ENCODE data around the gene ATP6V0D1.

The ATP6V0D1 gene

DNA sequence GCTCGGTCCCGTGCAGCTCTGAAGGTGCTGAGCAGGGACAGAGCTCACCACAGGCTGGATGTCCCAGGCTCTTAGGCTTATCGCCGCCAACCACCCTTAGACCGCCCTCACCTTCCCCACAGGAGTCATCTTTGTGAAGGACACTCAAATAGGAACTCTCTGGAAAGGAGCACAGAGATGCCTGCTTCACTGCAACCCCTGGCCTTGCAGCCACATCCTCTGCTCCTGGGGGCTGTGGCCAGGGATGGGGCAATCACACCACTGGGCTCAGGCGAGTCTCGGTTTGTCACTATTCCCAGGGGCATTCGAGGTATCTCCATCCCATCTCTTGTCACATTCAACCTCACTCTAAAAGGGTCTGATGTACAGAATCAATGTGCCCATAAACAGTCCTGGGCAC is 75.6 kb downstream of the ATP6V0D1 start:
- Histone ChIP-seq H3K27ac (ENCODE audit: extremely low read depth, low read depth, low read length) (no peak overlapping the region), H3K9me3 (ENCODE audit: control insufficient read depth, insufficient read depth, low read depth, low read length) (no peaks in the 10 kb centered on the region), H3K4me3 (ENCODE audit: low read depth, low read length) (no peak overlapping the region), H3K4me1 (ENCODE audit: control insufficient read depth, insufficient read depth, low read length) (no peaks in the 10 kb centered on the region), H3K36me3 (ENCODE audit: control insufficient read depth in 2 of 2, insufficient read depth in 1 of 2, low read length in 2 of 2) (no peaks in the 10 kb centered on the region)
- ChIA-PET POLR2A (no interaction called here), CTCF (interaction anchor here (1.0 kb wide), 1 partner anchor 60 kb away, joined by 3 read pairs; no protein-coding TSS in a partner anchor)
- no peak for TF ChIP-seq ZNF777 (tag by site-specific recombination; IDR thresholded peaks at IDR 0.05; ENCODE audit: borderline replicate concordance)
- TF ChIP-seq ZNF132 (tag by site-specific recombination; IDR thresholded peaks at IDR 0.05; ENCODE audit: borderline replicate concordance): no peak
- TF ChIP-seq, protein P1, sequence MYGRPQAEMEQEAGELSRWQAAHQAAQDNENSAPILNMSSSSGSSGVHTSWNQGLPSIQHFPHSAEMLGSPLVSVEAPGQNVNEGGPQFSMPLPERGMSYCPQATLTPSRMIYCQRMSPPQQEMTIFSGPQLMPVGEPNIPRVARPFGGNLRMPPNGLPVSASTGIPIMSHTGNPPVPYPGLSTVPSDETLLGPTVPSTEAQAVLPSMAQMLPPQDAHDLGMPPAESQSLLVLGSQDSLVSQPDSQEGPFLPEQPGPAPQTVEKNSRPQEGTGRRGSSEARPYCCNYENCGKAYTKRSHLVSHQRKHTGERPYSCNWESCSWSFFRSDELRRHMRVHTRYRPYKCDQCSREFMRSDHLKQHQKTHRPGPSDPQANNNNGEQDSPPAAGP (tag by site-specific recombination; IDR thresholded peaks at IDR 0.05): no peak
- TF ChIP-seq ZNF514 (tag by site-specific recombination; IDR thresholded peaks at IDR 0.05): no peak
- TF ChIP-seq ZNF221 (tag by site-specific recombination; IDR thresholded peaks at IDR 0.05; ENCODE audit: borderline replicate concordance): no peak
- TF ChIP-seq, protein P2, sequence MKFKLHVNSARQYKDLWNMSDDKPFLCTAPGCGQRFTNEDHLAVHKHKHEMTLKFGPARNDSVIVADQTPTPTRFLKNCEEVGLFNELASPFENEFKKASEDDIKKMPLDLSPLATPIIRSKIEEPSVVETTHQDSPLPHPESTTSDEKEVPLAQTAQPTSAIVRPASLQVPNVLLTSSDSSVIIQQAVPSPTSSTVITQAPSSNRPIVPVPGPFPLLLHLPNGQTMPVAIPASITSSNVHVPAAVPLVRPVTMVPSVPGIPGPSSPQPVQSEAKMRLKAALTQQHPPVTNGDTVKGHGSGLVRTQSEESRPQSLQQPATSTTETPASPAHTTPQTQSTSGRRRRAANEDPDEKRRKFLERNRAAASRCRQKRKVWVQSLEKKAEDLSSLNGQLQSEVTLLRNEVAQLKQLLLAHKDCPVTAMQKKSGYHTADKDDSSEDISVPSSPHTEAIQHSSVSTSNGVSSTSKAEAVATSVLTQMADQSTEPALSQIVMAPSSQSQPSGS (tag by site-specific recombination; IDR thresholded peaks at IDR 0.05; ENCODE audit: low read depth): no peak
- no peak for TF ChIP-seq ZNF19 (tag by site-specific recombination; IDR thresholded peaks at IDR 0.05; ENCODE audit: low read depth)
- no peak for TF ChIP-seq BCL11A (tag by site-specific recombination; IDR thresholded peaks at IDR 0.05; ENCODE audit: low read depth)
- TF ChIP-seq, protein P3, sequence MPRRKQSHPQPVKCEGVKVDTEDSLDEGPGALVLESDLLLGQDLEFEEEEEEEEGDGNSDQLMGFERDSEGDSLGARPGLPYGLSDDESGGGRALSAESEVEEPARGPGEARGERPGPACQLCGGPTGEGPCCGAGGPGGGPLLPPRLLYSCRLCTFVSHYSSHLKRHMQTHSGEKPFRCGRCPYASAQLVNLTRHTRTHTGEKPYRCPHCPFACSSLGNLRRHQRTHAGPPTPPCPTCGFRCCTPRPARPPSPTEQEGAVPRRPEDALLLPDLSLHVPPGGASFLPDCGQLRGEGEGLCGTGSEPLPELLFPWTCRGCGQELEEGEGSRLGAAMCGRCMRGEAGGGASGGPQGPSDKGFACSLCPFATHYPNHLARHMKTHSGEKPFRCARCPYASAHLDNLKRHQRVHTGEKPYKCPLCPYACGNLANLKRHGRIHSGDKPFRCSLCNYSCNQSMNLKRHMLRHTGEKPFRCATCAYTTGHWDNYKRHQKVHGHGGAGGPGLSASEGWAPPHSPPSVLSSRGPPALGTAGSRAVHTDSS (tag by site-specific recombination; IDR thresholded peaks at IDR 0.05): no peak
- TF ChIP-seq ZSCAN30 (tag by site-specific recombination; IDR thresholded peaks at IDR 0.05): no peak
- TF ChIP-seq, protein P4, sequence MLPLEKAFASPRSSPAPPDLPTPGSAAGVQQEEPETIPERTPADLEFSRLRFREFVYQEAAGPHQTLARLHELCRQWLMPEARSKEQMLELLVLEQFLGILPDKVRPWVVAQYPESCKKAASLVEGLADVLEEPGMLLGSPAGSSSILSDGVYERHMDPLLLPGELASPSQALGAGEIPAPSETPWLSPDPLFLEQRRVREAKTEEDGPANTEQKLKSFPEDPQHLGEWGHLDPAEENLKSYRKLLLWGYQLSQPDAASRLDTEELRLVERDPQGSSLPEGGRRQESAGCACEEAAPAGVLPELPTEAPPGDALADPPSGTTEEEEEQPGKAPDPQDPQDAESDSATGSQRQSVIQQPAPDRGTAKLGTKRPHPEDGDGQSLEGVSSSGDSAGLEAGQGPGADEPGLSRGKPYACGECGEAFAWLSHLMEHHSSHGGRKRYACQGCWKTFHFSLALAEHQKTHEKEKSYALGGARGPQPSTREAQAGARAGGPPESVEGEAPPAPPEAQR (tag by site-specific recombination; IDR thresholded peaks at IDR 0.05): no peak
- no peak for TF ChIP-seq ZNF114 (tag by site-specific recombination; IDR thresholded peaks at IDR 0.05)

DNA sequence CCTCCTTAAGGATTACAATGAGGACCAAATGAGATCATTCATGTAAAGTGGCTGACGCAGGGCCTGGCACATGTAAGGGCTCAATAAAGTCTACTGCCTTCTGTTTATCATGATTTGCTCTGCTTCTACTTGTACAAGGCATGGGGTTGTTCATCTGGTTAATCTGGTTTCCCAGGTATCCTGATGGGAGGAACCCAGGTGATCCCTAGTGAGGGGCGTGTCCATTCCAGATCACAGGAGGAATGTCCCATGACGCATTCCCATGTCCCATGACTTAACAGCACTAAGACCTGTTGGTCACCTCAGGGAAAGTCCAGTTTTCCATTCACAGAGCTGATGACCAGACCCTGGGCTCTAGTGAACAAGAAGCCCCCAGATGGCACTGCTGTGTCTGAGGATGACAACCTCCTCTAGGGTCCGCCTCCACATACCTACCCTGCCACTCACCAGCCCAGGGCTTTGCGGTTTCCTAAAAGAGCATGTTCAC is 76.2 kb downstream of the ATP6V0D1 start:
- Histone ChIP-seq H3K36me3 (ENCODE audit: control insufficient read depth in 2 of 2, insufficient read depth in 1 of 2, low read length in 2 of 2) (no peaks in the 10 kb centered on the region), H3K4me3 (ENCODE audit: low read depth, low read length) (no peak overlapping the region), H3K4me1 (ENCODE audit: control insufficient read depth, insufficient read depth, low read length) (no peaks in the 10 kb centered on the region), H3K9me3 (ENCODE audit: control insufficient read depth, insufficient read depth, low read depth, low read length) (no peaks in the 10 kb centered on the region), H3K27ac (ENCODE audit: extremely low read depth, low read depth, low read length) (no peak overlapping the region)
- TF ChIP-seq, protein P5, sequence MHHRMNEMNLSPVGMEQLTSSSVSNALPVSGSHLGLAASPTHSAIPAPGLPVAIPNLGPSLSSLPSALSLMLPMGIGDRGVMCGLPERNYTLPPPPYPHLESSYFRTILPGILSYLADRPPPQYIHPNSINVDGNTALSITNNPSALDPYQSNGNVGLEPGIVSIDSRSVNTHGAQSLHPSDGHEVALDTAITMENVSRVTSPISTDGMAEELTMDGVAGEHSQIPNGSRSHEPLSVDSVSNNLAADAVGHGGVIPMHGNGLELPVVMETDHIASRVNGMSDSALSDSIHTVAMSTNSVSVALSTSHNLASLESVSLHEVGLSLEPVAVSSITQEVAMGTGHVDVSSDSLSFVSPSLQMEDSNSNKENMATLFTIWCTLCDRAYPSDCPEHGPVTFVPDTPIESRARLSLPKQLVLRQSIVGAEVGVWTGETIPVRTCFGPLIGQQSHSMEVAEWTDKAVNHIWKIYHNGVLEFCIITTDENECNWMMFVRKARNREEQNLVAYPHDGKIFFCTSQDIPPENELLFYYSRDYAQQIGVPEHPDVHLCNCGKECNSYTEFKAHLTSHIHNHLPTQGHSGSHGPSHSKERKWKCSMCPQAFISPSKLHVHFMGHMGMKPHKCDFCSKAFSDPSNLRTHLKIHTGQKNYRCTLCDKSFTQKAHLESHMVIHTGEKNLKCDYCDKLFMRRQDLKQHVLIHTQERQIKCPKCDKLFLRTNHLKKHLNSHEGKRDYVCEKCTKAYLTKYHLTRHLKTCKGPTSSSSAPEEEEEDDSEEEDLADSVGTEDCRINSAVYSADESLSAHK (tag by site-specific recombination; IDR thresholded peaks at IDR 0.05): no peak
- no peak for TF ChIP-seq ZNF670 (tag by site-specific recombination; IDR thresholded peaks at IDR 0.05; ENCODE audit: low read depth)
- TF ChIP-seq, protein P6, sequence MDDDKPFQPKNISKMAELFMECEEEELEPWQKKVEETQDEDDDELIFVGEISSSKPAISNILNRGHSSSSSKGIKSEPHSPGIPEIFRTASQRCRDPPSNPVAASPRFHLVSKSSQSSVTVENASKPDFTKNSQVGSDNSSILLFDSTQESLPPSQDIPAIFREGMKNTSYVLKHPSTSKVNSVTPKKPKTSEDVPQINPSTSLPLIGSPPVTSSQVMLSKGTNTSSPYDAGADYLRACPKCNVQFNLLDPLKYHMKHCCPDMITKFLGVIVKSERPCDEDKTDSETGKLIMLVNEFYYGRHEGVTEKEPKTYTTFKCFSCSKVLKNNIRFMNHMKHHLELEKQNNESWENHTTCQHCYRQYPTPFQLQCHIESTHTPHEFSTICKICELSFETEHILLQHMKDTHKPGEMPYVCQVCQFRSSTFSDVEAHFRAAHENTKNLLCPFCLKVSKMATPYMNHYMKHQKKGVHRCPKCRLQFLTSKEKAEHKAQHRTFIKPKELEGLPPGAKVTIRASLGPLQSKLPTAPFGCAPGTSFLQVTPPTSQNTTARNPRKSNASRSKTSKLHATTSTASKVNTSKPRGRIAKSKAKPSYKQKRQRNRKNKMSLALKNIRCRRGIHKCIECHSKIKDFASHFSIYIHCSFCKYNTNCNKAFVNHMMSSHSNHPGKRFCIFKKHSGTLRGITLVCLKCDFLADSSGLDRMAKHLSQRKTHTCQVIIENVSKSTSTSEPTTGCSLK (tag by site-specific recombination; IDR thresholded peaks at IDR 0.05): no peak
- no peak for TF ChIP-seq ZBTB1 (tag by site-specific recombination; IDR thresholded peaks at IDR 0.05)
- TF ChIP-seq, protein P7, sequence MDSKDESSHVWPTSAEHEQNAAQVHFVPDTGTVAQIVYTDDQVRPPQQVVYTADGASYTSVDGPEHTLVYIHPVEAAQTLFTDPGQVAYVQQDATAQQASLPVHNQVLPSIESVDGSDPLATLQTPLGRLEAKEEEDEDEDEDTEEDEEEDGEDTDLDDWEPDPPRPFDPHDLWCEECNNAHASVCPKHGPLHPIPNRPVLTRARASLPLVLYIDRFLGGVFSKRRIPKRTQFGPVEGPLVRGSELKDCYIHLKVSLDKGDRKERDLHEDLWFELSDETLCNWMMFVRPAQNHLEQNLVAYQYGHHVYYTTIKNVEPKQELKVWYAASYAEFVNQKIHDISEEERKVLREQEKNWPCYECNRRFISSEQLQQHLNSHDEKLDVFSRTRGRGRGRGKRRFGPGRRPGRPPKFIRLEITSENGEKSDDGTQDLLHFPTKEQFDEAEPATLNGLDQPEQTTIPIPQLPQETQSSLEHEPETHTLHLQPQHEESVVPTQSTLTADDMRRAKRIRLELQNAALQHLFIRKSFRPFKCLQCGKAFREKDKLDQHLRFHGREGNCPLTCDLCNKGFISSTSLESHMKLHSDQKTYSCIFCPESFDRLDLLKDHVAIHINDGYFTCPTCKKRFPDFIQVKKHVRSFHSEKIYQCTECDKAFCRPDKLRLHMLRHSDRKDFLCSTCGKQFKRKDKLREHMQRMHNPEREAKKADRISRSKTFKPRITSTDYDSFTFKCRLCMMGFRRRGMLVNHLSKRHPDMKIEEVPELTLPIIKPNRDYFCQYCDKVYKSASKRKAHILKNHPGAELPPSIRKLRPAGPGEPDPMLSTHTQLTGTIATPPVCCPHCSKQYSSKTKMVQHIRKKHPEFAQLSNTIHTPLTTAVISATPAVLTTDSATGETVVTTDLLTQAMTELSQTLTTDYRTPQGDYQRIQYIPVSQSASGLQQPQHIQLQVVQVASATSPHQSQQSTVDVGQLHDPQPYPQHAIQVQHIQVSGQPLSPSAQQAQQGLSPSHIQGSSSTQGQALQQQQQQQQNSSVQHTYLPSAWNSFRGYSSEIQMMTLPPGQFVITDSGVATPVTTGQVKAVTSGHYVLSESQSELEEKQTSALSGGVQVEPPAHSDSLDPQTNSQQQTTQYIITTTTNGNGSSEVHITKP (tag by site-specific recombination; IDR thresholded peaks at IDR 0.05): no peak
- peak; percentile 39; the same call in 1 of the 2 replicates for TF ChIP-seq SCRT2 (tag by site-specific recombination; IDR thresholded peaks at IDR 0.05)
- TF ChIP-seq ZNF157 (tag by site-specific recombination; IDR thresholded peaks at IDR 0.05): no peak
- TF ChIP-seq ZNF426 (tag by site-specific recombination; IDR thresholded peaks at IDR 0.05): no peak
- POLR2A ChIA-PET: no interaction called here
- CTCF ChIA-PET: interaction anchor here (1.4 kb wide), 2 partner anchors 9 to 12 kb away, joined by 3 to 4 read pairs; partner anchors contain the start of gene ZDHHC1
